OCI-LY3 (cell line): ENCODE measurements around the gene ADTRP.

Experiments used
- EZH2phosphoT487 ChIP-seq: fragments of 200-600 bp; shearing (Covaris generic); IDR thresholded peaks from 2 replicates; pipeline ENCODE4 v1.6.1; 2018; ENCODE audit warnings: antibody characterized with exemption, mixed run types, low read depth
- TF ChIP-seq, protein P1 (sequence below): fragments of 200-600, 300-600 bp; sonication (generic); IDR thresholded peaks from 2 replicates; pipeline ENCODE4 v1.5.1; 2014; ENCODE audit warnings: antibody characterized with exemption, low read length, low read depth

DNA sequence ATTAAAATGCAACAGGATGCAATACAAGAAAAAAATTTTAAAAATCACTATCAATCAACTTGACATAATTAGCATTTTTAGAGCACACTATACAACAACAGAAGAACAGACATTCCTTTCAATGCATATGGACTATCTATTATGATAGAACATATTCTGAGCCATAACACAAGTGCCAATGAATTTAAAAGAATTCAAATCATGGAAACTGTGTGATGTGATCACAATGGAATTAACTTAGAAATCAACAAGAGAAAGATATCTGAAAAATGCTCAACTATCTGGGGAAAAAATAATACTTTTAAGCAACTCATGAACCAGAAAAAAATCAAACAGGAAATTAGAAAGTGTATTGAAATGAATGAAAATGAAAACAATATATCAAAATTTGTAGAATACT lies 106.3 kb downstream of the ADTRP start:
- TF ChIP-seq, protein P1, sequence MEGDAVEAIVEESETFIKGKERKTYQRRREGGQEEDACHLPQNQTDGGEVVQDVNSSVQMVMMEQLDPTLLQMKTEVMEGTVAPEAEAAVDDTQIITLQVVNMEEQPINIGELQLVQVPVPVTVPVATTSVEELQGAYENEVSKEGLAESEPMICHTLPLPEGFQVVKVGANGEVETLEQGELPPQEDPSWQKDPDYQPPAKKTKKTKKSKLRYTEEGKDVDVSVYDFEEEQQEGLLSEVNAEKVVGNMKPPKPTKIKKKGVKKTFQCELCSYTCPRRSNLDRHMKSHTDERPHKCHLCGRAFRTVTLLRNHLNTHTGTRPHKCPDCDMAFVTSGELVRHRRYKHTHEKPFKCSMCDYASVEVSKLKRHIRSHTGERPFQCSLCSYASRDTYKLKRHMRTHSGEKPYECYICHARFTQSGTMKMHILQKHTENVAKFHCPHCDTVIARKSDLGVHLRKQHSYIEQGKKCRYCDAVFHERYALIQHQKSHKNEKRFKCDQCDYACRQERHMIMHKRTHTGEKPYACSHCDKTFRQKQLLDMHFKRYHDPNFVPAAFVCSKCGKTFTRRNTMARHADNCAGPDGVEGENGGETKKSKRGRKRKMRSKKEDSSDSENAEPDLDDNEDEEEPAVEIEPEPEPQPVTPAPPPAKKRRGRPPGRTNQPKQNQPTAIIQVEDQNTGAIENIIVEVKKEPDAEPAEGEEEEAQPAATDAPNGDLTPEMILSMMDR: no peak
- no peak for TF ChIP-seq EZH2phosphoT487
